H4 (cell line): Measurements from ENCODE around the gene PRSS53. TPM values are rescaled to one million over a fixed set of nuclear protein-coding genes. Genes with fewer than 3 reads are reported as not detected.

Source experiments
- DNase-seq: peaks from one replicate; pipeline ENCODE4 v3.0.0-alpha.2; 2015; ENCODE audit warnings: low spot score
- total RNA-seq: library from RNA; depleted of rRNA; stranded (reverse); fragments of >200 nt; shearing (Covaris generic); gene quantifications from 2 replicates; pipeline ENCODE4 v1.2.3, GENCODE V29; 2014

The PRSS53 gene
- total RNA-seq, 1 experiment from 2014 or later, result 0.14 TPM

GRCh38 chr16:31094424-31095120, 5.8 kb upstream of the PRSS53 start, which contains the start of gene VKORC1:
Gene VKORC1 (minus strand): TSS chr16:31094797. CDS start chr16:31094729, 68 bp downstream.
- peak; percentile 98 for DNase-seq

GRCh38 chr16:31094088-31094423, 5.3 kb upstream of the PRSS53 start:
- DNase-seq, result no peak

- DNase-seq, result peak; percentile 36
These were observed 4.5 kb upstream of the PRSS53 start for GRCh38 chr16:31093132-31093703.

- no peak for DNase-seq
These were observed 3.6 kb upstream of the PRSS53 start for GRCh38 chr16:31092330-31092729.

- no peak for DNase-seq
These were observed 1.8 kb upstream of the PRSS53 start for GRCh38 chr16:31090540-31090939.

- DNase-seq, result no peak
These were observed 456 bp upstream of the PRSS53 start for GRCh38 chr16:31089199-31089598.

GRCh38 chr16:31087971-31088370, 772 bp downstream of the PRSS53 start:
- no peak for DNase-seq

GRCh38 chr16:31087481-31087880, 1.3 kb downstream of the PRSS53 start:
- no peak for DNase-seq

- no peak for DNase-seq
These were observed 2.2 kb downstream of the PRSS53 start for GRCh38 chr16:31086629-31086906.

- DNase-seq, result no peak
These were observed 2.7 kb downstream of the PRSS53 start for GRCh38 chr16:31085873-31086628.

GRCh38 chr16:31085411-31085810, 3.3 kb downstream of the PRSS53 start:
- DNase-seq, result no peak

- no peak for DNase-seq
These were observed 4.0 kb downstream of the PRSS53 start for GRCh38 chr16:31084584-31085302.

GRCh38 chr16:31083981-31084380, 4.8 kb downstream of the PRSS53 start:
- DNase-seq, result no peak

- no peak for DNase-seq
These were observed 5.2 kb downstream of the PRSS53 start for GRCh38 chr16:31083556-31083955.

GRCh38 chr16:31083081-31083480, 5.7 kb downstream of the PRSS53 start:
- DNase-seq, result no peak

- no peak for DNase-seq
These were observed 6.2 kb downstream of the PRSS53 start for GRCh38 chr16:31082368-31083045.

GRCh38 chr16:31081428-31082351, 7.1 kb downstream of the PRSS53 start:
- DNase-seq, result no peak

- no peak for DNase-seq
These were observed 7.9 kb downstream of the PRSS53 start for GRCh38 chr16:31080756-31081419.

- DNase-seq, result no peak
These were observed 8.6 kb downstream of the PRSS53 start for GRCh38 chr16:31080035-31080629.
